Transverse colon (tissue), 4 donors: ENCODE data around the gene G6PC2.
"Not testable (repeated sequence)": the region's sequence is repeated elsewhere in the genome, so short reads cannot be mapped to it uniquely, and the experiment has no call there.

Experiments
- CTCF ChIP-seq, 5 experiments: fragments of 200-600 bp in 3 of 5; fragments of 450-650 bp in 2 of 5; sonication (generic) in 3 of 5; IDR thresholded peaks; 1 replicate in 2 of 5; 2 replicates in 3 of 5; pipeline ENCODE4 v1.5.1; 2016 to 2017; ENCODE audit warnings: antibody characterized with exemption in 5 of 5, inconsistent platforms in 3 of 5, mild to moderate bottlenecking in 2 of 5, moderate library complexity in 1 of 5
- POLR2AphosphoS5 ChIP-seq, 3 donors: sonication (generic); formaldehyde crosslinking; IDR thresholded peaks; one replicate each; pipeline ENCODE4 v1.6.1; 2016; ENCODE audit warnings: antibody characterized with exemption in 3 of 3

GRCh38 chr2:168870824-168871223, 30.3 kb upstream of the G6PC2 start:
- not testable (repeated sequence) for TF ChIP-seq CTCF, POLR2AphosphoS5 (IDR thresholded peaks at IDR 0.05)
